NOMO-1 treated with DMSO at 0.1 percent for 48 hours (cell line): ENCODE results near the gene SLC25A53.
"Not testable (repeated sequence)": the region's sequence is repeated elsewhere in the genome, so short reads cannot be mapped to it uniquely, and the experiment has no call there.

Experiments
- DNase-seq: peaks from one replicate; lab custom pipeline; 2025; ENCODE audit not compliant: unreplicated experiment; lab: John Stamatoyannopoulos, UW

SLC25A53 gene

GRCh38 chrX:104075778-104076445 is 80.9 kb downstream of the SLC25A53 start, which contains the start of gene TMSB15C:
Gene TMSB15C (minus strand): TSS chrX:104076236.
- DNase-seq = not testable (repeated sequence)

GRCh38 chrX:104062636-104063035 is 94.2 kb downstream of the SLC25A53 start:
- DNase-seq = not testable (repeated sequence)

- DNase-seq = not testable (repeated sequence)
These were observed 101.9 kb downstream of the SLC25A53 start for GRCh38 chrX:104054956-104055355.
